ENCODE data around the gene SNRPE.
A peak's percentile ranks its signal among the peaks of the same experiment; 100 is the strongest.

Gene SNRPE

GRCh38 chr1:203899869-203900714, 38.7 kb downstream of the SNRPE start:
- no peak overlapping the region for H3K4me3 ChIP-seq (ENCODE audit: low read length)
- no peak for TF ChIP-seq CTCF (conservative IDR thresholded peaks at IDR 0.05; ENCODE audit: low read length)
- no peak for DNase-seq (ENCODE audit: low read depth)

DNA sequence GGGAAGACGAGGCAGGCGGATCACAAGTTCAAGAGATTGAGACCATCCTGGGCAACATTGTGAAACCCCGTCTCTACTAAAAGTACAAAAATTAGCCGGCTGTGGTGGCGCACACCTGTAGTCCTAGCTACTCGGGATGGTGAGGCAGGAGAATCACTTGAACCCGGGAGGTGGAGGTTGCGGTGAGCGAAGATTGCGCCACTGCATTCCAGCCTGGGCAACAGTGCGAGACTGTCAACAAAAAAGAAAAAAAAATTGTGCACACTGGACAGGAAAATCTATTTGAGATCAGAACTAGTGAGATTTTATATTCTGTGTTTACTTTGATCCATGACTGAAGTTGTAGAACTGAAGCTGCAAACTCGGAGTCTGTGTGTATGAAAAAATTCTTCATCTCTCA, 40.2 kb downstream of the SNRPE start:
- DNase-seq (ENCODE audit: low read depth): no peak
- TF ChIP-seq CTCF (conservative IDR thresholded peaks at IDR 0.05; ENCODE audit: low read length): no peak
- no peak overlapping the region for H3K4me3 ChIP-seq (ENCODE audit: low read length)

GRCh38 chr1:203905275-203905674, 43.9 kb downstream of the SNRPE start:
- no peak overlapping the region for H3K4me3 ChIP-seq (ENCODE audit: low read length)
- DNase-seq (ENCODE audit: low read depth): no peak
- TF ChIP-seq CTCF (conservative IDR thresholded peaks at IDR 0.05; ENCODE audit: low read length): no peak

- TF ChIP-seq CTCF (conservative IDR thresholded peaks at IDR 0.05; ENCODE audit: low read length): no peak
- peak; percentile 90 for DNase-seq (ENCODE audit: low read depth)
- no peak overlapping the region for H3K4me3 ChIP-seq (ENCODE audit: low read length)
Observed at GRCh38 chr1:203906932-203907331, 45.5 kb downstream of the SNRPE start.

GRCh38 chr1:203907901-203908300, 46.5 kb downstream of the SNRPE start:
- no peak overlapping the region for H3K4me3 ChIP-seq (ENCODE audit: low read length)
- no peak for TF ChIP-seq CTCF (conservative IDR thresholded peaks at IDR 0.05; ENCODE audit: low read length)
- no peak for DNase-seq (ENCODE audit: low read depth)

- DNase-seq (ENCODE audit: low read depth): peak; percentile 82
- H3K4me3 ChIP-seq (ENCODE audit: low read length): no peak overlapping the region
- TF ChIP-seq CTCF (conservative IDR thresholded peaks at IDR 0.05; ENCODE audit: low read length): no peak
Observed at GRCh38 chr1:203911806-203912205, 50.4 kb downstream of the SNRPE start.

DNA sequence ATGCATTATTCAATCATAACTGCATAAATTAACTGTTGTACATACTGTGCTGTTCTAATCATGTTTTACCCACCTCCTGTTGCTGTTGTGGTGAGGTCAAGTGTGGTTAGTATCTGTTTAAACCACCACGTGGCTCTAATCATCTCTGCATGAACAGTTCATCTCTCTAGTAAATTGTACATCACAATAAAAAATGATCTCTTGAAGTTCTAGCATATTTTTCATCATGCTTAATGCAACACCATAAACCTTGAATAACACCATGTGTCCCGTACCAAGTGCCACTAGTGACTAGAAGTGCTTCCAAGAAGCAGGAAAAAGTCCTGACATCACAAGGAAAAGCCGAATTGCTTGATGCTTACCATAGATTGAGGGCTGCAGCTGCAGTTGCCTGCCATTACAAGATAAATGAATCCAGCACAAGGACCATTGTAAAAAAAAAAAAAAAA, 51.7 kb downstream of the SNRPE start:
- DNase-seq (ENCODE audit: low read depth): peak; percentile 52
- TF ChIP-seq CTCF (conservative IDR thresholded peaks at IDR 0.05; ENCODE audit: low read length): no peak
- no peak overlapping the region for H3K4me3 ChIP-seq (ENCODE audit: low read length)
